Loucy (cell line): ENCODE measurements around the gene ZNF41.

Experiments
- CTCF ChIP-seq: fragments of 200-600 bp; sonication (generic); conservative IDR thresholded peaks from 2 replicates; pipeline ENCODE4 v1.5.1; 2014; ENCODE audit warnings: mild to moderate bottlenecking, antibody characterized with exemption, low read length
- EZH2phosphoT487 ChIP-seq: fragments of 200-600 bp; IDR thresholded peaks from 2 replicates; pipeline ENCODE4 v1.6.1; 2018; ENCODE audit warnings: antibody characterized with exemption, mild to moderate bottlenecking, moderate library complexity, borderline replicate concordance

- TF ChIP-seq EZH2phosphoT487 (no peak), CTCF (no peak)
Measured at GRCh38 chrX:47447607-47448006, 35.4 kb downstream of the ZNF41 start.
